OCI-LY7 (cell line): Measurements from ENCODE around the gene TRA2A. TPM values are rescaled to one million over a fixed set of nuclear protein-coding genes. Genes with fewer than 3 reads are reported as not detected.
A peak's percentile ranks its signal among the peaks of the same experiment; 100 is the strongest.

Experiments used
- BruUV-seq: library from RNA; stranded (reverse); fragments of 400-500 nt; replicated peaks from 2 replicates; lab custom pipeline; 2021; lab: Mats Ljungman, UMichigan
- CTCF ChIA-PET: fragments of 300-600 bp; sonication (Branson Sonifier 250); formaldehyde crosslinking; loops from one replicate; lab custom pipeline; 2022; ENCODE audit warnings: antibody characterized with exemption; ENCODE audit not compliant: unreplicated experiment; lab: Charles Lee
- POLR2A ChIA-PET: fragments of 300-600 bp; sonication (Branson Sonifier 250); formaldehyde crosslinking; loops from one replicate; lab custom pipeline; 2022; ENCODE audit warnings: antibody characterized with exemption; lab: Charles Lee
- DNase-seq: peaks from one replicate; pipeline ENCODE4 v3.0.0-alpha.2; 2015; ENCODE audit warnings: low spot score
- H2AFZ ChIP-seq: fragments of 200-600 bp; sonication (generic), shearing (Covaris generic); 2 replicates; pipeline ENCODE4 v1.6.1; 2014; ENCODE audit warnings: mild to moderate bottlenecking, antibody characterized with exemption, low read length, moderate library complexity
- H3K27ac ChIP-seq: fragments of 200-600 bp; sonication (generic); 2 replicates; pipeline ENCODE4 v1.5.1; 2014; ENCODE audit warnings: mixed run types, low read depth, mild to moderate bottlenecking, moderate library complexity, low read length, inconsistent platforms; ENCODE audit not compliant: poor library complexity, severe bottlenecking
- H3K36me3 ChIP-seq: fragments of 200-600 bp; sonication (generic); 2 replicates; pipeline ENCODE4 v1.6.1; 2014; ENCODE audit warnings: mild to moderate bottlenecking, antibody characterized with exemption, low read length, moderate library complexity, mixed read lengths; ENCODE audit not compliant: insufficient read depth
- H3K4me1 ChIP-seq: fragments of 200-600 bp; sonication (generic); 2 replicates; pipeline ENCODE4 v1.5.1; 2014; ENCODE audit warnings: mild to moderate bottlenecking, low read length; ENCODE audit not compliant: insufficient read depth, poor library complexity, severe bottlenecking
- H3K4me2 ChIP-seq: fragments of 200-600 bp; sonication (generic); 2 replicates; pipeline ENCODE4 v1.6.1; 2014; ENCODE audit warnings: mild to moderate bottlenecking, low read length
- H3K4me3 ChIP-seq: fragments of 200-600 bp; sonication (generic); 2 replicates; pipeline ENCODE4 v1.5.1; 2014; ENCODE audit warnings: mild to moderate bottlenecking, low read depth, low read length; ENCODE audit not compliant: poor library complexity, severe bottlenecking
- H3K79me2 ChIP-seq: fragments of 200-600 bp; sonication (generic); 2 replicates; pipeline ENCODE4 v1.6.1; 2016; ENCODE audit warnings: low read depth, mild to moderate bottlenecking, low read length, moderate library complexity, mixed read lengths; ENCODE audit not compliant: insufficient read depth
- H3K9me2 ChIP-seq: fragments of 200-600 bp; sonication (generic); 2 replicates; pipeline ENCODE4 v1.6.1; 2016; ENCODE audit warnings: mild to moderate bottlenecking, low read length, mixed read lengths; ENCODE audit not compliant: insufficient read depth
- H3K9me3 ChIP-seq: fragments of 200-600 bp; sonication (generic); 2 replicates; pipeline ENCODE4 v1.6.1; 2014; ENCODE audit warnings: mild to moderate bottlenecking, mixed run types, low read length, mixed read lengths
- H4K20me1 ChIP-seq: fragments of 200-600 bp; sonication (generic); 2 replicates; pipeline ENCODE4 v1.6.1; 2014; ENCODE audit warnings: mild to moderate bottlenecking, antibody characterized with exemption, low read length, moderate library complexity, mixed read lengths; ENCODE audit not compliant: insufficient read depth
- CTCF ChIP-seq: fragments of 200-600 bp; sonication (generic); conservative IDR thresholded peaks from 2 replicates; pipeline ENCODE4 v1.5.1; 2014; ENCODE audit warnings: mild to moderate bottlenecking, antibody characterized with exemption, low read length, moderate library complexity, mixed read lengths
- EZH2phosphoT487 ChIP-seq: fragments of 200-600 bp; sonication (generic); IDR thresholded peaks from 2 replicates; pipeline ENCODE4 v1.6.1; 2018; ENCODE audit warnings: low read depth, borderline replicate concordance, mild to moderate bottlenecking, mixed run types, antibody characterized with exemption, low read length, moderate library complexity, mixed read lengths
- intact Hi-C: fragments of 100-400 bp; cut with micrococcal nuclease; formaldehyde crosslinking; loops from one replicate; pipeline ENCODE4 v1.10.0; 2022; ENCODE audit not compliant: unreplicated experiment
- total RNA-seq, 2 experiments: library from RNA; depleted of rRNA in 1 of 2; stranded (reverse); fragments of >200 nt in 1 of 2; shearing (Covaris generic) in 1 of 2; gene quantifications; 2 replicates each; pipeline ENCODE4 v1.2.3, GENCODE V29; 2014 to 2022

Gene TRA2A
- total RNA-seq, 2 experiments from 2014 or later, result 41.4 to 129 TPM

- CTCF ChIA-PET, result no interaction called here
- Histone ChIP-seq H3K36me3 (no peaks in the 10 kb centered on the region), H3K4me3 (no peak overlapping the region), H3K4me1 (peaks cover 18% of the 10 kb centered on the region), H3K9me2 (no peaks in the 10 kb centered on the region), H3K4me2 (peak overlapping the region; percentile 57), H3K79me2 (no peaks in the 10 kb centered on the region), H2AFZ (peak overlapping the region; percentile 53; the same call in 1 of the 2 replicates), H3K9me3 (no peaks in the 10 kb centered on the region), H3K27ac (peak overlapping the region; percentile 54), H4K20me1 (no peaks in the 10 kb centered on the region)
- no peak for DNase-seq
- POLR2A ChIA-PET, result no interaction called here
- BruUV-seq, result no TSS peak
- intact Hi-C loops, result loop anchor here (5.0 to 10.0 kb wide), 3 partner anchors 188 to 1029 kb away; partner anchors contain the start of genes KLHL7 and PALS2
- TF ChIP-seq CTCF (no peak), EZH2phosphoT487 (no peak)
Observed at GRCh38 chr7:23545493-23545892, 13.7 kb upstream of the TRA2A start.

GRCh38 chr7:23544913-23545354 is 13.2 kb upstream of the TRA2A start:
- ChIA-PET CTCF (no interaction called here), POLR2A (interaction anchor here (0.5 to 0.6 kb wide), 2 partner anchors 45 to 133 kb away, joined by 4 to 5 read pairs; no protein-coding TSS in a partner anchor)
- BruUV-seq, result no TSS peak
- no peaks in the 10 kb centered on the region for H3K79me2 ChIP-seq
- H3K4me2 ChIP-seq, result peak overlapping the region; percentile 57
- H3K4me1 ChIP-seq, result peaks cover 23% of the 10 kb centered on the region
- no peak overlapping the region for H3K4me3 ChIP-seq
- H3K9me3 ChIP-seq, result no peaks in the 10 kb centered on the region
- H3K27ac ChIP-seq, result peak overlapping the region; percentile 54
- peak; percentile 63 for DNase-seq
- no peak for TF ChIP-seq EZH2phosphoT487
- no peak for TF ChIP-seq CTCF
- intact Hi-C loops, result loop anchor here (5.0 to 10.0 kb wide), 3 partner anchors 188 to 1030 kb away; partner anchors contain the start of genes KLHL7 and PALS2
- H3K9me2 ChIP-seq, result no peaks in the 10 kb centered on the region
- H3K36me3 ChIP-seq, result no peaks in the 10 kb centered on the region
- no peaks in the 10 kb centered on the region for H4K20me1 ChIP-seq
- peak overlapping the region; percentile 53; the same call in 1 of the 2 replicates for H2AFZ ChIP-seq

- no peaks in the 10 kb centered on the region for H3K9me3 ChIP-seq
- no TSS peak for BruUV-seq
- H3K27ac ChIP-seq, result no peak overlapping the region
- H3K36me3 ChIP-seq, result no peaks in the 10 kb centered on the region
- H4K20me1 ChIP-seq, result no peaks in the 10 kb centered on the region
- POLR2A ChIA-PET, result interaction anchor here (0.6 kb wide), 1 partner anchor 58 kb away, joined by 4 read pairs; no protein-coding TSS in a partner anchor
- CTCF ChIA-PET, result interaction anchor here (0.6 kb wide), 1 partner anchor 1576 kb away, joined by 3 read pairs; no protein-coding TSS in a partner anchor
- no peak for TF ChIP-seq CTCF
- no peak for TF ChIP-seq EZH2phosphoT487
- H3K4me2 ChIP-seq, result no peak overlapping the region
- H3K4me3 ChIP-seq, result no peak overlapping the region
- no peaks in the 10 kb centered on the region for H3K9me2 ChIP-seq
- intact Hi-C loops, result loop anchor here (10.0 kb wide), 2 partner anchors 438 to 1032 kb away; partner anchors contain the start of genes KLHL7 and PALS2
- H2AFZ ChIP-seq, result no peak overlapping the region
- H3K4me1 ChIP-seq, result peaks cover 34% of the 10 kb centered on the region
- H3K79me2 ChIP-seq, result no peaks in the 10 kb centered on the region
- no peak for DNase-seq
Observed at GRCh38 chr7:23542752-23543151, 11.0 kb upstream of the TRA2A start.
